PC-3 (cell line): ENCODE measurements around the gene UBE2D2. TPM values are rescaled to one million over a fixed set of nuclear protein-coding genes. Genes with fewer than 3 reads are reported as not detected.

Source experiments
- ATAC-seq: fragments of 200-7000 bp; cut with Tn5 transposase; 2 replicates; pipeline ENCODE4 v1.9.1; 2020; ENCODE audit warnings: mild to moderate bottlenecking, moderate library complexity
- BruUV-seq: library from RNA; stranded (reverse); fragments of 400-500 nt; replicated peaks from 2 replicates; lab custom pipeline; 2021; lab: Mats Ljungman, UMichigan
- CTCF ChIA-PET: fragments of 300-600 bp; sonication (Branson Sonifier 250); formaldehyde crosslinking; loops from one replicate; lab custom pipeline; 2022; ENCODE audit warnings: antibody characterized with exemption; lab: Charles Lee
- POLR2A ChIA-PET: fragments of 300-600 bp; sonication (Branson Sonifier 250); formaldehyde crosslinking; loops from one replicate; lab custom pipeline; 2022; ENCODE audit warnings: antibody characterized with exemption; ENCODE audit not compliant: unreplicated experiment; lab: Charles Lee
- DNase-seq: peaks from one replicate; pipeline ENCODE4 v3.0.0-alpha.2; 2015
- H2AFZ ChIP-seq: fragments of 300-600 bp; sonication (generic); 2 replicates; pipeline ENCODE4 v1.6.0; 2016; ENCODE audit warnings: antibody characterized with exemption, low read length
- H3F3A ChIP-seq: fragments of 300-600 bp; sonication (generic); one replicate; pipeline ENCODE4 v1.6.0; 2017; ENCODE audit warnings: antibody characterized with exemption, low read length, control low read depth, mild to moderate bottlenecking; ENCODE audit not compliant: unreplicated experiment
- H3K27ac ChIP-seq: fragments of 300-600 bp; sonication (generic); 2 replicates; pipeline ENCODE4 v1.5.1; 2016; ENCODE audit warnings: mild to moderate bottlenecking, low read length
- H3K27me3 ChIP-seq: fragments of 300-600 bp; sonication (generic); 2 replicates; pipeline ENCODE4 v1.6.1; 2016; ENCODE audit warnings: low read length, mixed read lengths
- H3K36me3 ChIP-seq: fragments of 300-600 bp; sonication (generic); 2 replicates; pipeline ENCODE4 v1.6.1; 2016; ENCODE audit warnings: low read depth, mixed run types, low read length, mixed read lengths
- H3K4me1 ChIP-seq: fragments of 300-600 bp; sonication (generic); 2 replicates; pipeline ENCODE4 v1.5.1; 2016; ENCODE audit warnings: low read length; ENCODE audit not compliant: insufficient read depth
- H3K4me2 ChIP-seq: fragments of 300-600 bp; sonication (generic); 2 replicates; pipeline ENCODE4 v1.6.0; 2016; ENCODE audit warnings: low read length
- H3K4me3 ChIP-seq: fragments of 300-600 bp; sonication (generic); 2 replicates; pipeline ENCODE4 v1.5.1; 2016; ENCODE audit warnings: mild to moderate bottlenecking, low read length, mixed read lengths
- H3K79me2 ChIP-seq: fragments of 300-600 bp; sonication (generic); 2 replicates; pipeline ENCODE4 v1.6.1; 2017; ENCODE audit warnings: low read length, mixed read lengths
- H3K9ac ChIP-seq: fragments of 300-600 bp; sonication (generic); 2 replicates; pipeline ENCODE4 v1.6.0; 2016; ENCODE audit warnings: mild to moderate bottlenecking, low read length
- H3K9me2 ChIP-seq: fragments of 300-600 bp; sonication (generic); replicated peaks from 2 replicates; pipeline ENCODE4 v1.6.1; 2016; ENCODE audit warnings: mixed run types, low read length, mixed read lengths
- H3K9me3 ChIP-seq: fragments of 300-600 bp; sonication (generic); 2 replicates; pipeline ENCODE4 v1.6.1; 2016; ENCODE audit warnings: low read length, mixed read lengths
- H4K20me1 ChIP-seq: fragments of 300-600 bp; sonication (generic); 2 replicates; pipeline ENCODE4 v1.6.1; 2016; ENCODE audit warnings: low read length, mixed read lengths
- CTCF ChIP-seq: fragments of 300-600 bp; sonication (generic); conservative IDR thresholded peaks from 2 replicates; pipeline ENCODE4 v1.5.1; 2017; ENCODE audit warnings: antibody characterized with exemption, low read depth, mild to moderate bottlenecking, low read length
- EZH2 ChIP-seq: fragments of 300-600 bp; sonication (generic); IDR thresholded peaks from one replicate; pipeline ENCODE4 v1.6.1; 2017; ENCODE audit warnings: antibody characterized with exemption, mild to moderate bottlenecking, low read length; ENCODE audit not compliant: unreplicated experiment
- EZH2phosphoT487 ChIP-seq: fragments of 300-600 bp; sonication (generic); IDR thresholded peaks from 2 replicates; pipeline ENCODE4 v1.6.1; 2018; ENCODE audit warnings: mild to moderate bottlenecking, antibody characterized with exemption, low read length, borderline replicate concordance
- intact Hi-C: fragments of 100-400 bp; cut with micrococcal nuclease; formaldehyde crosslinking; loops from 2 replicates; pipeline ENCODE4 v1.9.0; 2023
- total RNA-seq: library from RNA; depleted of rRNA; stranded (reverse); fragments of >200 nt; gene quantifications from 2 replicates; pipeline ENCODE4 v1.2.3, GENCODE V29; 2014

Gene UBE2D2
- total RNA-seq, 1 experiment from 2014 or later, result 98.7 TPM

DNA sequence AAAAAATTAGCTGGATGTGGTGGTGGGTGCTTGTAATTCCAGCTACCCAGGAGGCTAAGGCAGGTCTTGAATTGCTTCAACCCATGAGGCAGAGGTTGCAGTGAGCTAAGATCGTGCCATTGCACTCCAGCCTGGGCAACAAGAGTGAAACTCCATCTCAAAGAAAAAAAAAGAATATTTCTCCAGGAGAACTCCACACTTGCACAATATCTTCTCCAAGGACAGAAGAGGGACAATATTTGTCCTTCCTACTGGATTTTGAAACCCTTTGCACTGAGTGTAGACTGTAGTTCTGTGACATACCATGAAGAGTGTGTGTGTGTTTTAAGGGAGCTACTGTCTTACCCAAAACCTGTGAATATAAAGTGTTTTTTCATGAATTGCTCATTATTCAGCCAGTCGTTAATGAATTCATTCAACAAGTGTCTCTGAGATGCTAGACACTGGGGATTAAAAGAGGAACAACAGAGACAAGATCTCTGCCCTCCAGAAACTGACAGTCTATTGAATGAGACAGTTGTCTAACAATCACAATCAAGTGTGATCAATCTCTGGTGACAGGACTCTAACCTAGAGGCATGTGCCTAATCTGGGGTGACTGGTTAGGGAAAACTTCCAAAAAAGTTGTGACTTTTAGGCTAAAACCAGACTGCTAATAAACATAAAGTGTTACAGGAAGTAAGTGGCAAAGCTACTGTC, 9.8 kb upstream of the UBE2D2 start:
- H3K4me1 ChIP-seq, result no peaks in the 10 kb centered on the region
- no peak for TF ChIP-seq EZH2
- no peak for TF ChIP-seq CTCF
- TF ChIP-seq EZH2phosphoT487, result no peak
- no TSS peak for BruUV-seq
- H3K9me2 ChIP-seq, result no peaks in the 10 kb centered on the region
- H3K4me3 ChIP-seq, result no peak overlapping the region
- H3K79me2 ChIP-seq, result no peaks in the 10 kb centered on the region
- H3K27me3 ChIP-seq, result no peaks in the 10 kb centered on the region
- no peak overlapping the region for H3K27ac ChIP-seq
- intact Hi-C loops, result no loop called here
- ChIA-PET POLR2A (no interaction called here), CTCF (no interaction called here)
- no peaks in the 10 kb centered on the region for H3K9me3 ChIP-seq
- no peaks in the 10 kb centered on the region for H4K20me1 ChIP-seq
- no peaks in the 10 kb centered on the region for H3K36me3 ChIP-seq
- ATAC-seq (no peak), DNase-seq (no peak)
- H3K4me2 ChIP-seq, result no peak overlapping the region
- H2AFZ ChIP-seq, result no peak overlapping the region
- H3K9ac ChIP-seq, result no peak overlapping the region
- no peaks in the 10 kb centered on the region for H3F3A ChIP-seq

GRCh38 chr5:139552893-139553575, 8.1 kb upstream of the UBE2D2 start:
- no peaks in the 10 kb centered on the region for H3F3A ChIP-seq
- intact Hi-C loops, result no loop called here
- POLR2A ChIA-PET, result no interaction called here
- DNase-seq (no peak), ATAC-seq (no peak)
- no peaks in the 10 kb centered on the region for H3K79me2 ChIP-seq
- no peaks in the 10 kb centered on the region for H3K4me1 ChIP-seq
- no peak for TF ChIP-seq CTCF
- no peak for TF ChIP-seq EZH2phosphoT487
- no peak for TF ChIP-seq EZH2
- no peaks in the 10 kb centered on the region for H3K9me3 ChIP-seq
- no peaks in the 10 kb centered on the region for H3K9me2 ChIP-seq
- no peak overlapping the region for H2AFZ ChIP-seq
- BruUV-seq, result no TSS peak
- no peak overlapping the region for H3K9ac ChIP-seq
- H3K4me2 ChIP-seq, result no peak overlapping the region
- H3K27me3 ChIP-seq, result no peaks in the 10 kb centered on the region
- CTCF ChIA-PET, result interaction anchor here (0.6 kb wide), 1 partner anchor 22 kb away, joined by 3 read pairs; no protein-coding TSS in a partner anchor
- H4K20me1 ChIP-seq, result no peaks in the 10 kb centered on the region
- H3K36me3 ChIP-seq, result no peaks in the 10 kb centered on the region
- H3K27ac ChIP-seq, result no peak overlapping the region
- no peak overlapping the region for H3K4me3 ChIP-seq

GRCh38 chr5:139554264-139554663, 6.9 kb upstream of the UBE2D2 start:
- ATAC-seq (no peak), DNase-seq (no peak)
- TF ChIP-seq CTCF (no peak), EZH2 (no peak), EZH2phosphoT487 (no peak)
- H4K20me1 ChIP-seq, result no peaks in the 10 kb centered on the region
- no peak overlapping the region for H2AFZ ChIP-seq
- no peaks in the 10 kb centered on the region for H3K79me2 ChIP-seq
- H3K27ac ChIP-seq, result no peak overlapping the region
- no peaks in the 10 kb centered on the region for H3K36me3 ChIP-seq
- H3K9ac ChIP-seq, result no peak overlapping the region
- no peaks in the 10 kb centered on the region for H3K9me2 ChIP-seq
- H3K27me3 ChIP-seq, result no peaks in the 10 kb centered on the region
- ChIA-PET CTCF (no interaction called here), POLR2A (no interaction called here)
- no peak overlapping the region for H3K4me2 ChIP-seq
- intact Hi-C loops, result no loop called here
- BruUV-seq, result no TSS peak
- H3K9me3 ChIP-seq, result no peaks in the 10 kb centered on the region
- no peaks in the 10 kb centered on the region for H3K4me1 ChIP-seq
- H3K4me3 ChIP-seq, result no peak overlapping the region
- H3F3A ChIP-seq, result no peaks in the 10 kb centered on the region
